PFSK-1 (cell line): ENCODE results near the gene CAVIN2.

Source experiments
- FOXP2 ChIP-seq: optimal IDR thresholded peaks from 2 replicates; pipeline ENCODE3; 2011; ENCODE audit warnings: borderline replicate concordance, control low read depth, inconsistent platforms; ENCODE audit not compliant: insufficient read depth; ENCODE audit errors: extremely low read length, extremely low read depth
- POLR2AphosphoS5 ChIP-seq: IDR thresholded peaks from 2 replicates; pipeline ENCODE4 v1.6.1; 2012; ENCODE audit warnings: low read depth, mild to moderate bottlenecking, control low read depth, low read length, moderate library complexity
- REST ChIP-seq, 2 experiments: IDR thresholded peaks; 2 replicates each; pipeline versions ENCODE4 v1.6.1 to v1.8.0; 2011 to 2012; ENCODE audit warnings: low read depth in 2 of 2, low read length in 2 of 2, control low read depth in 1 of 2, inconsistent platforms in 1 of 2, mild to moderate bottlenecking in 1 of 2, moderate library complexity in 1 of 2; ENCODE audit not compliant: insufficient read depth in 1 of 2
- SIN3A ChIP-seq: IDR thresholded peaks from 2 replicates; pipeline ENCODE4 v1.6.1; 2012; ENCODE audit warnings: mild to moderate bottlenecking, low read length, moderate library complexity, borderline replicate concordance; ENCODE audit not compliant: insufficient read depth
- TAF1 ChIP-seq: IDR thresholded peaks from 2 replicates; pipeline ENCODE4 v1.6.1; 2012; ENCODE audit warnings: low read length, control low read depth, borderline replicate concordance; ENCODE audit not compliant: insufficient read depth

- TF ChIP-seq POLR2AphosphoS5 (no peak), FOXP2 (no peak), REST (IDR thresholded peaks at IDR 0.05; ENCODE audit: insufficient read depth in 1 of 2, low read depth in 2 of 2, low read length in 2 of 2) (no peak), TAF1 (no peak), SIN3A (no peak)
Measured at GRCh38 chr2:191854382-191855372, 7.8 kb upstream of the CAVIN2 start.
